Vagina (tissue), 2 donors: ENCODE data around the gene CEP70. TPM values are rescaled to one million over a fixed set of nuclear protein-coding genes. Genes with fewer than 3 reads are reported as not detected.

Experiments
- DNase-seq, 2 donors: peaks; one replicate each; pipeline ENCODE4 v3.0.0-alpha.2; 2017; ENCODE audit errors: extremely low spot score in 2 of 2
- H3K27ac ChIP-seq: fragments of 200-600 bp; sonication (generic); one replicate; pipeline ENCODE4 v1.5.1; 2019
- H3K27me3 ChIP-seq: fragments of 200-600 bp; sonication (generic); one replicate; pipeline ENCODE4 v1.5.1; 2019
- H3K36me3 ChIP-seq, 2 donors: fragments of 200-600 bp; sonication (generic); one replicate each; pipeline ENCODE4 v1.5.1; 2017 to 2019
- H3K4me1 ChIP-seq: fragments of 200-600 bp; sonication (generic); one replicate; pipeline ENCODE4 v1.5.1; 2019
- H3K4me3 ChIP-seq, 2 donors: fragments of 200-600 bp; sonication (generic); 1 replicate in 1 of 2; 2 replicates in 1 of 2; pipeline ENCODE4 v1.5.1; 2016 to 2019
- H3K9me3 ChIP-seq: fragments of 200-600 bp; sonication (generic); one replicate; pipeline ENCODE4 v1.5.1; 2019
- CTCF ChIP-seq, 3 experiments: fragments of 450-650 bp in 2 of 3; fragments of 200-600 bp in 1 of 3; sonication (generic) in 1 of 3; IDR thresholded peaks; one replicate each; pipeline ENCODE4 v1.5.1; 2017 to 2019; ENCODE audit warnings: antibody characterized with exemption in 3 of 3, mild to moderate bottlenecking in 2 of 3, moderate library complexity in 2 of 3
- POLR2A ChIP-seq, 2 donors: fragments of 450-650 bp; IDR thresholded peaks; one replicate each; pipeline ENCODE4 v1.6.1; 2017; ENCODE audit warnings: antibody characterized with exemption in 2 of 2, mild to moderate bottlenecking in 2 of 2, moderate library complexity in 2 of 2
- POLR2AphosphoS5 ChIP-seq, 2 donors: sonication (generic); formaldehyde crosslinking; IDR thresholded peaks; one replicate each; pipeline ENCODE4 v1.9.0; 2017; ENCODE audit warnings: antibody characterized with exemption in 2 of 2, mild to moderate bottlenecking in 2 of 2, low read depth in 1 of 2; ENCODE audit not compliant: insufficient read depth in 1 of 2
- intact Hi-C: fragments of 100-400 bp; cut with DNase I; formaldehyde crosslinking; loops from one replicate; pipeline ENCODE4 v1.15.1; 2023
- total RNA-seq: library from RNA; depleted of rRNA; stranded (reverse); fragments of >200 nt; gene quantifications from one replicate; pipeline ENCODE4 v1.2.3, GENCODE V29; 2016

The CEP70 gene
- total RNA-seq, 1 donor from 2014 or later = 31.7 TPM

- intact Hi-C loops = no loop called here
- TF ChIP-seq POLR2A (IDR thresholded peaks at IDR 0.05) = no peak
- TF ChIP-seq POLR2AphosphoS5 (IDR thresholded peaks at IDR 0.05; ENCODE audit: insufficient read depth in 1 of 2, low read depth in 1 of 2) = no peak
- no peak for TF ChIP-seq CTCF (IDR thresholded peaks at IDR 0.05)
Measured at GRCh38 chr3:138509586-138509985, 84.5 kb downstream of the CEP70 start.

GRCh38 chr3:138507524-138507923 lies 86.5 kb downstream of the CEP70 start:
- no peaks in the 10 kb centered on the region for H3K27me3 ChIP-seq
- H3K4me1 ChIP-seq = no peaks in the 10 kb centered on the region
- no peak for DNase-seq

More at GRCh38 chr3:138509586-138509985, 84.5 kb downstream of the CEP70 start:
- H3K4me3 ChIP-seq = no peak overlapping the region
- H3K4me1 ChIP-seq = no peaks in the 10 kb centered on the region
- peaks cover 0 to 6% of the 10 kb centered on the region in 2 donors for H3K36me3 ChIP-seq
- no peaks in the 10 kb centered on the region for H3K9me3 ChIP-seq
- no peaks in the 10 kb centered on the region for H3K27me3 ChIP-seq
- no peak for DNase-seq
- H3K27ac ChIP-seq = no peak overlapping the region

GRCh38 chr3:138498991-138499390 lies 95.1 kb downstream of the CEP70 start:
- no peak for DNase-seq
- H3K27ac ChIP-seq = no peak overlapping the region
- H3K27me3 ChIP-seq = no peaks in the 10 kb centered on the region
- peaks cover 0 to 8% of the 10 kb centered on the region in 2 donors for H3K36me3 ChIP-seq
- no peak overlapping the region for H3K4me3 ChIP-seq
- H3K4me1 ChIP-seq = no peaks in the 10 kb centered on the region
- H3K9me3 ChIP-seq = no peaks in the 10 kb centered on the region
- intact Hi-C loops = no loop called here
- no peak for TF ChIP-seq POLR2AphosphoS5 (IDR thresholded peaks at IDR 0.05; ENCODE audit: insufficient read depth in 1 of 2, low read depth in 1 of 2)
- no peak for TF ChIP-seq POLR2A (IDR thresholded peaks at IDR 0.05)
- TF ChIP-seq CTCF (IDR thresholded peaks at IDR 0.05) = no peak

More at GRCh38 chr3:138507524-138507923, 86.5 kb downstream of the CEP70 start:
- TF ChIP-seq POLR2AphosphoS5 (IDR thresholded peaks at IDR 0.05; ENCODE audit: insufficient read depth in 1 of 2, low read depth in 1 of 2) = no peak
- no peaks in the 10 kb centered on the region for H3K9me3 ChIP-seq
- H3K27ac ChIP-seq = no peak overlapping the region
- intact Hi-C loops = no loop called here
- H3K36me3 ChIP-seq = peaks cover 0 to 9% of the 10 kb centered on the region in 2 donors
- H3K4me3 ChIP-seq = no peak overlapping the region

GRCh38 chr3:138497851-138498250 lies 96.2 kb downstream of the CEP70 start:
- no peak for TF ChIP-seq CTCF (IDR thresholded peaks at IDR 0.05)
- no peak for TF ChIP-seq POLR2AphosphoS5 (IDR thresholded peaks at IDR 0.05; ENCODE audit: insufficient read depth in 1 of 2, low read depth in 1 of 2)
- TF ChIP-seq POLR2A (IDR thresholded peaks at IDR 0.05) = no peak
- DNase-seq = no peak
- Histone ChIP-seq H3K36me3 (peaks cover 0 to 8% of the 10 kb centered on the region in 2 donors), H3K27me3 (no peaks in the 10 kb centered on the region), H3K27ac (no peak overlapping the region), H3K4me1 (no peaks in the 10 kb centered on the region), H3K9me3 (no peaks in the 10 kb centered on the region), H3K4me3 (no peak overlapping the region)
- intact Hi-C loops = no loop called here

- DNase-seq = no peak
- TF ChIP-seq POLR2A (IDR thresholded peaks at IDR 0.05) (no peak), CTCF (IDR thresholded peaks at IDR 0.05) (no peak), POLR2AphosphoS5 (IDR thresholded peaks at IDR 0.05; ENCODE audit: insufficient read depth in 1 of 2, low read depth in 1 of 2) (no peak)
- no peaks in the 10 kb centered on the region for H3K27me3 ChIP-seq
- no peak overlapping the region for H3K4me3 ChIP-seq
- intact Hi-C loops = no loop called here
- H3K4me1 ChIP-seq = no peaks in the 10 kb centered on the region
- H3K27ac ChIP-seq = no peak overlapping the region
- H3K9me3 ChIP-seq = no peaks in the 10 kb centered on the region
- peaks cover 0 to 8% of the 10 kb centered on the region in 2 donors for H3K36me3 ChIP-seq
Measured at GRCh38 chr3:138497021-138497420, 97.0 kb downstream of the CEP70 start.
